B cell (primary cell): ENCODE data around the gene NONO. TPM values are rescaled to one million over a fixed set of nuclear protein-coding genes. Genes with fewer than 3 reads are reported as not detected.
"Not testable (repeated sequence)": the region's sequence is repeated elsewhere in the genome, so short reads cannot be mapped to it uniquely, and the experiment has no call there.

Experiments used
- ATAC-seq: fragments of 200-7000 bp; cut with Tn5 transposase; one replicate; pipeline ENCODE4 v1.10.0; 2021; ENCODE audit warnings: low read depth, mild to moderate bottlenecking, moderate number of reproducible peaks, moderate library complexity
- CTCF ChIA-PET: fragments of 350-600 bp; sonication (Branson Sonifier 250); formaldehyde crosslinking; loops from one replicate; lab custom pipeline; 2021; ENCODE audit warnings: antibody characterized with exemption, inconsistent platforms; lab: Charles Lee
- POLR2A ChIA-PET: fragments of 350-600 bp; sonication (Branson Sonifier 250); formaldehyde crosslinking; loops from one replicate; lab custom pipeline; 2021; ENCODE audit warnings: antibody characterized with exemption; lab: Charles Lee
- DNase-seq: peaks from one replicate; pipeline ENCODE4 v3.0.0; 2013
- H2AFZ ChIP-seq: 2 replicates; pipeline ENCODE4 v1.6.1; 2012; ENCODE audit warnings: mild to moderate bottlenecking, low read depth, low read length; ENCODE audit not compliant: insufficient read depth, poor library complexity, severe bottlenecking
- H3K27ac ChIP-seq, 2 donors: 1 replicate in 1 of 2; 2 replicates in 1 of 2; pipeline ENCODE4 v1.5.1; 2012 to 2013; ENCODE audit warnings: low read length in 2 of 2, mild to moderate bottlenecking in 2 of 2, moderate library complexity in 1 of 2
- H3K27me3 ChIP-seq, 4 experiments: fragments of 200-600 bp in 1 of 4; sonication (generic) in 1 of 4; replicated peaks in 1 of 4; 1 replicate in 2 of 4; 2 replicates in 2 of 4; pipeline versions ENCODE4 v1.6.1 to v1.7.0; 2013 to 2016; ENCODE audit warnings: low read length in 3 of 4, mild to moderate bottlenecking in 2 of 4, mixed read lengths in 1 of 4, moderate library complexity in 1 of 4; ENCODE audit not compliant: insufficient read depth in 4 of 4, control insufficient read depth in 3 of 4; ENCODE audit errors: control extremely low read depth in 1 of 4
- H3K36me3 ChIP-seq, 2 experiments: replicated peaks in 1 of 2; 1 replicate in 1 of 2; 2 replicates in 1 of 2; pipeline versions ENCODE4 v1.6.1 to v1.7.1; 2013; ENCODE audit warnings: low read length in 1 of 2; ENCODE audit not compliant: insufficient read depth in 2 of 2, control insufficient read depth in 1 of 2; ENCODE audit errors: control extremely low read depth in 1 of 2, extremely low read depth in 1 of 2
- H3K4me1 ChIP-seq, 2 donors: fragments of 200-600 bp in 1 of 2; sonication (generic) in 1 of 2; 1 replicate in 1 of 2; 2 replicates in 1 of 2; pipeline versions ENCODE4 v1.5.1 to v1.6.1; 2013 to 2017; ENCODE audit warnings: low read length in 2 of 2; ENCODE audit not compliant: control insufficient read depth in 2 of 2, insufficient read depth in 2 of 2
- H3K4me2 ChIP-seq: replicated peaks from 2 replicates; pipeline ENCODE3; 2012; ENCODE audit warnings: mild to moderate bottlenecking, low read depth, low read length; ENCODE audit not compliant: poor library complexity, severe bottlenecking
- H3K4me3 ChIP-seq, 5 experiments: fragments of 200-600 bp in 1 of 5; sonication (generic) in 1 of 5; 1 replicate in 3 of 5; 2 replicates in 2 of 5; pipeline versions ENCODE4 v1.5.1 to v1.7.0; 2011 to 2016; ENCODE audit warnings: low read length in 4 of 5, mild to moderate bottlenecking in 4 of 5, low read depth in 2 of 5, control low read depth in 1 of 5, moderate library complexity in 1 of 5; ENCODE audit not compliant: insufficient read depth in 1 of 5; ENCODE audit errors: control extremely low read depth in 1 of 5, extremely low read depth in 1 of 5
- H3K79me2 ChIP-seq: fragments of 200-600 bp; sonication (generic); one replicate; pipeline ENCODE4 v1.6.0; 2016; ENCODE audit warnings: low read length; ENCODE audit not compliant: control insufficient read depth, insufficient read depth
- H3K9ac ChIP-seq: fragments of 200-600 bp; sonication (generic); 2 replicates; pipeline ENCODE4 v1.6.1; 2017; ENCODE audit warnings: mild to moderate bottlenecking, low read length, moderate library complexity
- H3K9me3 ChIP-seq, 3 donors: one replicate each; pipeline versions ENCODE4 v1.6.1 to v1.7.1; 2013; ENCODE audit warnings: low read length in 2 of 3; ENCODE audit not compliant: control insufficient read depth in 2 of 3, insufficient read depth in 1 of 3; ENCODE audit errors: control extremely low read depth in 1 of 3
- H4K20me1 ChIP-seq: 2 replicates; pipeline ENCODE4 v1.6.0; 2012; ENCODE audit warnings: mild to moderate bottlenecking, low read length; ENCODE audit not compliant: insufficient read depth, control insufficient read depth, poor library complexity, severe bottlenecking
- H3K27ac Mint-ChIP-seq: one replicate; pipeline ENCODE4 v1.8.0; 2021; ENCODE audit warnings: mixed read lengths
- H3K27me3 Mint-ChIP-seq: one replicate; pipeline ENCODE4 v1.8.0; 2021; ENCODE audit warnings: mixed read lengths
- H3K4me1 Mint-ChIP-seq: one replicate; pipeline ENCODE4 v1.8.0; 2021; ENCODE audit warnings: mixed read lengths
- H3K4me3 Mint-ChIP-seq: one replicate; pipeline ENCODE4 v1.8.0; 2021; ENCODE audit warnings: mixed read lengths
- H3K9me3 Mint-ChIP-seq: one replicate; pipeline ENCODE4 v1.8.0; 2022; ENCODE audit warnings: mixed read lengths; ENCODE audit not compliant: insufficient read depth
- CTCF ChIP-seq: fragments of 200-600 bp; IDR thresholded peaks from one replicate; pipeline ENCODE4 v1.8.0; 2022; ENCODE audit warnings: antibody characterized with exemption, mild to moderate bottlenecking
- EZH2 ChIP-seq: IDR thresholded peaks from 2 replicates; pipeline ENCODE4 v1.6.1; 2012; ENCODE audit warnings: borderline replicate concordance, low read depth, mild to moderate bottlenecking, moderate library complexity, low read length; ENCODE audit not compliant: insufficient read depth, poor library complexity, severe bottlenecking
- WGBS: methylation state at CpG from one replicate; pipeline ENCODE4 v1.1.5; 2013; ENCODE audit warnings: missing lambda C conversion rate; ENCODE audit not compliant: insufficient coverage; 5-methylcytosine and 5-hydroxymethylcytosine counted together
- intact Hi-C: fragments of 100-400 bp; cut with micrococcal nuclease; formaldehyde crosslinking; loops from one replicate; pipeline ENCODE4 v1.10.0; 2022
- polyA plus RNA-seq: library from polyadenylated mRNA; depleted of rRNA; stranded (reverse); fragments of >200 nt; gene quantifications from 2 replicates; pipeline ENCODE4 v1.2.3, GENCODE V29; 2012
- total RNA-seq, 2 donors: library from RNA; stranded (reverse); fragments of 120-200 nt in 1 of 2; gene quantifications; 1 replicate in 1 of 2; 2 replicates in 1 of 2; pipeline versions ENCODE4 v1.2.3 to v1.2.4, GENCODE V29; 2013 to 2022

The NONO gene
- total and polyA plus RNA-seq, 2 donors (not counting 1 experiment from before 2014, with no cell fraction given), result 112 to 286 TPM

DNA sequence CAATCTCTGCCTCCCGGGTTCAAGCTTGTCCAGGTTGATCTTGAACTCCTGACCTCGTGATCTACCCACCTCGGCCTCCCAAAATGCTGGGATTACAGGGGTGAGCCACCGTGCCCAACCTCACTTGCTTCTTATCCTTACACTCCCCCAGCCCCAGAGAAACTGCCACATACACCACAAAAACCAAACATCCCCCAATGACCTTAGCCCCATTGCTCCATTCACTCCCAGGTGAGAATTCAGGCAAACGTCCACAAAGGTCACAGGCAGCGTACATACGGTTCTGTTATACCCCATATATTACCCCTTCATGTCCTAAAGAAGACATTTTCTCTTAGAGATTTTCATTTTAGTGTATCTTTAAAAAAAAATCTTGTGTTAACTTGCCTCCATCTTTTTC, 17.1 kb downstream of the NONO start:
- peaks cover 0 to 36% of the 10 kb centered on the region in 2 experiments for H3K36me3 ChIP-seq
- H3K27ac ChIP-seq, H3K4me1 ChIP-seq, POLR2A ChIA-PET, H3K9ac ChIP-seq, H4K20me1 ChIP-seq, H3K27ac Mint-ChIP-seq, H3K4me2 ChIP-seq, H3K4me3 ChIP-seq, intact Hi-C loops, H3K9me3 ChIP-seq, CTCF ChIA-PET, DNase-seq, H3K27me3 Mint-ChIP-seq, ATAC-seq, H2AFZ ChIP-seq, H3K9me3 Mint-ChIP-seq, H3K79me2 ChIP-seq, H3K4me3 Mint-ChIP-seq, H3K27me3 ChIP-seq, H3K4me1 Mint-ChIP-seq: not testable (repeated sequence)
- WGBS, result 100% methylated on average over 1 of the region's 7 CpGs

GRCh38 chrX:71301195-71301924, 17.9 kb downstream of the NONO start, which contains the start of gene ITGB1BP2:
TSS of gene ITGB1BP2 (plus strand) at chrX:71301750. CDS start at chrX:71301807, 57 bp downstream.
- Mint-ChIP-seq H3K4me3 (no peak within 1 kb of the TSS), H3K27me3 (no peaks in the 10 kb centered on the region), H3K9me3 (no peaks in the 10 kb centered on the region), H3K4me1 (no peaks in the 10 kb centered on the region), H3K27ac (no peak within 1 kb of the TSS)
- Histone ChIP-seq H3K36me3 (peaks cover 0 to 29% of the 10 kb centered on the region in 2 experiments), H3K9me3 (no peaks in the 10 kb centered on the region), H2AFZ (no peak within 1 kb of the TSS), H3K27me3 (no peaks in the 10 kb centered on the region), H3K9ac (no peak within 1 kb of the TSS), H4K20me1 (no peaks in the 10 kb centered on the region), H3K4me3 (no peak within 1 kb of the TSS), H3K79me2 (no peaks in the 10 kb centered on the region), H3K4me2 (no peak within 1 kb of the TSS), H3K27ac (no peak within 1 kb of the TSS), H3K4me1 (no peaks in the 10 kb centered on the region)
- ChIA-PET CTCF (no interaction called here), POLR2A (interaction anchor here (0.6 to 0.7 kb wide), 2 partner anchors 48 to 75 kb away, joined by 3 read pairs; partner anchors contain the start of gene ZMYM3)
- WGBS, result 100% methylated on average over 1 of the region's 10 CpGs
- intact Hi-C loops, result no loop called here
- ATAC-seq (no peak), DNase-seq (no peak)
- TF ChIP-seq EZH2, result no peak
- TF ChIP-seq CTCF, result no peak
